Astrocyte (in vitro differentiated cells and primary cell): ENCODE results near the gene KLHDC10.

ENCODE experiments used
- EZH2 ChIP-seq: IDR thresholded peaks from 2 replicates; pipeline ENCODE4 v1.6.1; 2012; ENCODE audit warnings: mild to moderate bottlenecking, low read length, inconsistent platforms; ENCODE audit not compliant: insufficient read depth
- TF ChIP-seq, protein P1 (sequence below): IDR thresholded peaks from 2 replicates; pipeline ENCODE4 v1.5.1; 2011; ENCODE audit warnings: low read depth, mild to moderate bottlenecking, inconsistent platforms, low read length, moderate library complexity; ENCODE audit not compliant: insufficient read depth

GRCh38 chr7:130062246-130062645 lies 8.1 kb upstream of the KLHDC10 start:
- TF ChIP-seq, protein P1, sequence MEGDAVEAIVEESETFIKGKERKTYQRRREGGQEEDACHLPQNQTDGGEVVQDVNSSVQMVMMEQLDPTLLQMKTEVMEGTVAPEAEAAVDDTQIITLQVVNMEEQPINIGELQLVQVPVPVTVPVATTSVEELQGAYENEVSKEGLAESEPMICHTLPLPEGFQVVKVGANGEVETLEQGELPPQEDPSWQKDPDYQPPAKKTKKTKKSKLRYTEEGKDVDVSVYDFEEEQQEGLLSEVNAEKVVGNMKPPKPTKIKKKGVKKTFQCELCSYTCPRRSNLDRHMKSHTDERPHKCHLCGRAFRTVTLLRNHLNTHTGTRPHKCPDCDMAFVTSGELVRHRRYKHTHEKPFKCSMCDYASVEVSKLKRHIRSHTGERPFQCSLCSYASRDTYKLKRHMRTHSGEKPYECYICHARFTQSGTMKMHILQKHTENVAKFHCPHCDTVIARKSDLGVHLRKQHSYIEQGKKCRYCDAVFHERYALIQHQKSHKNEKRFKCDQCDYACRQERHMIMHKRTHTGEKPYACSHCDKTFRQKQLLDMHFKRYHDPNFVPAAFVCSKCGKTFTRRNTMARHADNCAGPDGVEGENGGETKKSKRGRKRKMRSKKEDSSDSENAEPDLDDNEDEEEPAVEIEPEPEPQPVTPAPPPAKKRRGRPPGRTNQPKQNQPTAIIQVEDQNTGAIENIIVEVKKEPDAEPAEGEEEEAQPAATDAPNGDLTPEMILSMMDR: no peak
- TF ChIP-seq EZH2: no peak
